HUES6 (cell line): ENCODE measurements around the gene NRM.
"Not testable (repeated sequence)": the region's sequence is repeated elsewhere in the genome, so short reads cannot be mapped to it uniquely, and the experiment has no call there.

Source experiments
- H3K27ac ChIP-seq: 2 replicates; pipeline ENCODE4 v1.7.0; 2013; ENCODE audit warnings: low read depth, mild to moderate bottlenecking, low read length, inconsistent platforms
- H3K27me3 ChIP-seq: 2 replicates; pipeline ENCODE4 v1.6.1; 2013; ENCODE audit warnings: low read length; ENCODE audit not compliant: control insufficient read depth, insufficient read depth
- H3K36me3 ChIP-seq: 2 replicates; pipeline ENCODE4 v1.6.1; 2013; ENCODE audit warnings: low read length; ENCODE audit not compliant: control insufficient read depth, insufficient read depth
- H3K4me1 ChIP-seq: 2 replicates; pipeline ENCODE4 v1.6.1; 2013; ENCODE audit warnings: low read length; ENCODE audit not compliant: control insufficient read depth, insufficient read depth
- H3K4me3 ChIP-seq: 2 replicates; pipeline ENCODE4 v1.5.1; 2013; ENCODE audit warnings: low read depth, low read length
- H3K9ac ChIP-seq: one replicate; pipeline ENCODE4 v1.6.1; 2013; ENCODE audit warnings: mild to moderate bottlenecking, low read length
- H3K9me3 ChIP-seq: 2 replicates; pipeline ENCODE4 v1.6.1; 2013; ENCODE audit warnings: low read depth, low read length; ENCODE audit not compliant: control insufficient read depth, insufficient read depth

Gene NRM

GRCh38 chr6:30678964-30679726, 11.6 kb downstream of the NRM start:
- Histone ChIP-seq H3K9me3 (no peaks in the 10 kb centered on the region), H3K27ac (no peak overlapping the region), H3K4me3 (peak overlapping the region; percentile 47), H3K27me3 (no peaks in the 10 kb centered on the region), H3K4me1 (peaks cover 32% of the 10 kb centered on the region), H3K36me3 (peaks cover 24% of the 10 kb centered on the region), H3K9ac (no peak overlapping the region)

- Histone ChIP-seq H3K27me3 (no peaks in the 10 kb centered on the region), H3K4me1 (peaks cover 13% of the 10 kb centered on the region), H3K36me3 (peaks cover 24% of the 10 kb centered on the region), H3K9me3 (no peaks in the 10 kb centered on the region), H3K4me3 (no peak overlapping the region), H3K27ac (no peak overlapping the region), H3K9ac (no peak overlapping the region)
Observed at GRCh38 chr6:30676660-30677285, 14.0 kb downstream of the NRM start.

- Histone ChIP-seq H3K9ac (peak within 1 kb of the TSS; percentile 89), H3K27ac (peak within 1 kb of the TSS; percentile 39; the same call in 1 of the 2 replicates), H3K27me3 (no peaks in the 10 kb centered on the region), H3K9me3 (no peaks in the 10 kb centered on the region), H3K36me3 (peaks cover 39% of the 10 kb centered on the region), H3K4me3 (peak within 1 kb of the TSS; percentile 94), H3K4me1 (no peaks in the 10 kb centered on the region)
Observed at GRCh38 chr6:30672445-30673253, 18.1 kb downstream of the NRM start, which contains the start of gene DHX16. TSS of gene DHX16 (minus strand) at chr6:30673006. CDS start at chr6:30672841, 165 bp downstream.

DNA sequence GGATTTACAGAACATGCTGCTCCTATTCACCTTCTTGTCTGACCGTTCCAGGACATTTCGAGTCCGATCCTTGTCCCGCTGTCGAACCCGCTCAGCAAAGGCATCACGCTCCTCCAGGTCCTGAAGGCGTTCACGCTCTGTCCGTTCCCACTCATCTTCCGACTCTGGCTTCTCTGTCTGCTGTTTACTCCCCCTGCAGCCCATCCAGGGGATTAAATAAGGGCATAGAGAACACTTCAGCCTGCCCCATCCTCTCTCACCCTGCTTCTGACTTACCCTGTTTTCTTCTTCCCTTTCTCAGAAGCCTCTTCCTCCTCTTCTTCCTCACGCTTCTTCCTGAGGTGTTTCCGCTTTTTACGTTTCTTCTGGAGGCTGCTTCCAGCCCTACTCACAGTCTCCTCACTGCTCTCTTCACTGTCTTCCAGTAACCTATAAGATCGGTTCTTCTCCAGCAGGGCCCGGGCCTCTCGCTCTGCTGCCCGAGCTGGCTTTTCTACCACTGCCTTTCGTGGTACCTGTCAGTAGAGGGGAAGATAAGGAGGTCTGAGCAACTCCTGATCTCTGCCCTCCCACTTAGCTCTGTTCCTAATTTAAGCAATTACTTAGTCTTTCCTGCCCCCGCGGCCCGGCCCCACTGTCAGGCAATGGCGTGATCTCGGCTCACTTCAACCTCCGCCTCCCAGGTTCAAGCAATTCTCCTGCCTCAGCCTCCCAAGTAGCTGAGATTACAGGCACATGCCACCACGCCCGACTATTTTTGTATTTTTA, 19.8 kb downstream of the NRM start:
- H3K36me3 ChIP-seq: peaks cover 32% of the 10 kb centered on the region
- H3K27ac ChIP-seq: no peak overlapping the region
- H3K9ac ChIP-seq: no peak overlapping the region
- H3K4me3 ChIP-seq: no peak overlapping the region; the same call in 1 of the 2 replicates
- no peaks in the 10 kb centered on the region for H3K4me1 ChIP-seq
- no peaks in the 10 kb centered on the region for H3K9me3 ChIP-seq
- H3K27me3 ChIP-seq: no peaks in the 10 kb centered on the region

DNA sequence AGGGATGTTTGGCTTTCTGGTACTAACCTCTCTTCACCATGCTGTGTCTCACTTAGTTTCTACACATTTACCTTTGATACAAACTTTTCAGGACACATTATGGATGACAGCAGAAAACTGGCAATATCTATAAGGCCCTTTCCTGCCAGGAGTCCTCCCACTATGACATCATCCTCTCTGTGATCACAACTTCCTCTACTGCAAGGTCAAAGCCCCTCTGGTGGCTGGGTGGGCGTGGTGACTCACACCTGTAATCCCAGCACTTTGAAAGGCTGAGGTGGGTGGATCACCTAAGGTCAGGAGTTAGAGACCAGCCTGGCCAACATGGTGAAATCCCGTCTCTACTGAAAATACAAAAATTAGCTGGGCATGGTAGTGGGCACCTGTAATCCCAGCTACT, 24.5 kb downstream of the NRM start:
- H3K27me3 ChIP-seq, H3K27ac ChIP-seq, H3K4me1 ChIP-seq, H3K9ac ChIP-seq, H3K4me3 ChIP-seq, H3K9me3 ChIP-seq: not testable (repeated sequence)
- H3K36me3 ChIP-seq: peaks cover 70% of the 10 kb centered on the region

GRCh38 chr6:30664994-30665767, 25.6 kb downstream of the NRM start:
- Histone ChIP-seq H3K9me3 (no peaks in the 10 kb centered on the region), H3K4me1 (no peaks in the 10 kb centered on the region), H3K36me3 (peaks cover 65% of the 10 kb centered on the region), H3K9ac (no peak overlapping the region), H3K27me3 (no peaks in the 10 kb centered on the region), H3K27ac (no peak overlapping the region), H3K4me3 (no peak overlapping the region)

DNA sequence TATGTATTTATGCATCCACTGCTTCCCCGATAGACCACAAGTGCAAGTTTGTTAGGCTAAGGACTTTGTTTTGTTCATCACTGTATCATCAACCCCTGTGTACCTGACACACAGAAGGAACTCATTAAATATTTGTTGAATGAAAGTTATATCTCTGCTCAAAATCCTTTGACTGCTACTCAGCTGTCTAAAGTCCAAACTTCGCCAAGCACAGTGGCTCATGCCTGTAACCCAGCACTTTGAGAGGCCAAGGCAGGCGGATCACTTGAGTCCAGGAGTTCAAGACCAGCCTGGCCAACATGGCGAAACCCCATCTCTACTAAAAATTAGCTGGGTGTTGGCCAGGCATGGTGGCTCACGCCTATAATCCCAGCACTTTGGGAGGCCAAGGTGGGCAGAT, 32.9 kb downstream of the NRM start:
- not testable (repeated sequence) for H3K4me1 ChIP-seq, H3K9me3 ChIP-seq, H3K9ac ChIP-seq, H3K27me3 ChIP-seq, H3K4me3 ChIP-seq, H3K27ac ChIP-seq
- H3K36me3 ChIP-seq: peaks cover 88% of the 10 kb centered on the region

DNA sequence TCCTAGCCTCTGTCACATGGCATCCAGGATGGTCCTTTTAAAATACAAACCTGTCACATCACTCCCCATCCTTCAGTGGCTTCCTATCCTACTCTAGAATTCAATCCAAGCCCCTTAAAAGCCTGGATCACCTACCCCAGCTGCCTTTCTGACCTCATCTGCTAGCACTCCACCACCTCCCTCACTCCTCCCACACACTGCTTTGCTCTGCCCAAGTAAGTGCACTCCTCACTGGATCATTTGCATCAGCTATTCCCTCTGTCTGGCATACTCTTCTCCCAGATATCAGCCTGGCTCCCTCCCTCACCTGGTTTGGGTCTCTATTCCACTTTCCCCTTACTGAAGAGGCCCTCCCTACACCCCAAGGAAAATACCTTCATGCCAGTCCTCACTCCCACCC, 33.3 kb downstream of the NRM start:
- Histone ChIP-seq H3K4me1 (no peaks in the 10 kb centered on the region), H3K27me3 (no peaks in the 10 kb centered on the region), H3K9ac (no peak overlapping the region), H3K4me3 (no peak overlapping the region), H3K9me3 (no peaks in the 10 kb centered on the region), H3K27ac (no peak overlapping the region), H3K36me3 (peaks cover 88% of the 10 kb centered on the region)

DNA sequence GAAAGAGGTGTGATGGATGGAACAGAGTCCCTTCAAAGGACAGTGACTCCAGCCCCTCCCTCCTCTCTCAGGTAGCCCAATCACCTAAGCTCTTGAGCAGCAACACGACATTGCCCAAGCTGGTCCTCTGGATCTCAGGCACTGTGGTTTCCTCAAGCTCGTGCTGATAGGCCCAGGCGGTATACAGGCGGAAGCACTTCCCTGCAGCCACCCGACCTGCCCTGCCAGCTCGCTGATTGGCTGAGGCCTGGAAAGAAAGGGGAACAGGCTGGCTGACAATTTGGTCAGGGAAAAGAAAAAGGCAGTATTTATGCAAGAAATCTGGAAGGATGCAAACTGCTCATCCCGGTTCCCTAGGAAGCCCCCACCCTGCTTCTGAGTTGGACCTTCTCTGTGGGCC, 34.3 kb downstream of the NRM start:
- Histone ChIP-seq H3K4me1 (no peaks in the 10 kb centered on the region), H3K9ac (no peak overlapping the region), H3K27me3 (no peaks in the 10 kb centered on the region), H3K36me3 (peaks cover 88% of the 10 kb centered on the region), H3K27ac (no peak overlapping the region), H3K9me3 (no peaks in the 10 kb centered on the region), H3K4me3 (no peak overlapping the region)

DNA sequence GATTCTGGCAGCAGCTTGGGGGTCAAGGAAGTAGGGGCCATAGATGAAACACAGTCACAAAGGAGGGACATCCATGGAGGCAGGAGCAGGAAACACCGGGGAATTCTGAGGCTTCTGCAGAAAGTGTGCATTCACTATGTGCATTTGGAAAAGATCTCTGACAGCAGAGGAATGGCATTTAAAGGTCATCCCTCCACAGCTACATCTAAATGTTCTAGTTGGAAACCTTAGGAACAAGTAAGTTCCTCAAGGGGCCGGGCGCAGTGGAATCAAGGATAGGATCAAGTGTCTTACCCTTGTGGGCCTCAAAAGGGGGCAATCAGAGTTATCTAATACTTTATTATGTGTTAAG, 35.1 kb downstream of the NRM start:
- Histone ChIP-seq H3K9ac (no peak overlapping the region), H3K27me3 (no peaks in the 10 kb centered on the region), H3K4me3 (no peak overlapping the region), H3K27ac (no peak overlapping the region), H3K36me3 (peaks cover 93% of the 10 kb centered on the region), H3K4me1 (no peaks in the 10 kb centered on the region), H3K9me3 (no peaks in the 10 kb centered on the region)
